RCC 7860 (cell line): ENCODE results near the gene MRPL37.
"Not testable (repeated sequence)": the region's sequence is repeated elsewhere in the genome, so short reads cannot be mapped to it uniquely, and the experiment has no call there.

Experiments
- DNase-seq: peaks from one replicate; pipeline ENCODE4 v3.0.0-alpha.2; 2015; ENCODE audit warnings: low spot score
- FAIRE-seq: peaks from 2 replicates; lab custom pipeline; 2012; peaks lifted over from hg19 to GRCh38; lab: Jason Lieb, UNC

The MRPL37 gene

GRCh38 chr1:54218883-54219687 lies 19.1 kb downstream of the MRPL37 start:
- FAIRE-seq (no peak), DNase-seq (no peak)

DNA sequence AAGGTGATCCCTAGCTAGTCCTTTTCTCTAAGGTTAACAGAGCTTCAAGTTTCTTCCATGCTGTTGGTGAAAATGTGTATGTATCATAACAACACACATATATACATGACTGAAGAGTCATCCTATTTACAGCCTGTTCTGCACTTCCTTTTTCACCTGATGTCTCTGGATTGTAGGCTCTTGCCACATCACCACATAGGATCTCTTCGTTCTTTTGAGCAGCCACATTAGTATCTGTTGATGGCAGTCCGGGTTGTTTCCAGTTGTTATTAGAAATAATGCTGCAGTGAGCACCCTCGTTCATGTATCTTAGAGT lies 19.7 kb downstream of the MRPL37 start:
- no peak for FAIRE-seq
- no peak for DNase-seq

GRCh38 chr1:54220004-54220811 lies 20.2 kb downstream of the MRPL37 start:
- DNase-seq (no peak), FAIRE-seq (no peak)

DNA sequence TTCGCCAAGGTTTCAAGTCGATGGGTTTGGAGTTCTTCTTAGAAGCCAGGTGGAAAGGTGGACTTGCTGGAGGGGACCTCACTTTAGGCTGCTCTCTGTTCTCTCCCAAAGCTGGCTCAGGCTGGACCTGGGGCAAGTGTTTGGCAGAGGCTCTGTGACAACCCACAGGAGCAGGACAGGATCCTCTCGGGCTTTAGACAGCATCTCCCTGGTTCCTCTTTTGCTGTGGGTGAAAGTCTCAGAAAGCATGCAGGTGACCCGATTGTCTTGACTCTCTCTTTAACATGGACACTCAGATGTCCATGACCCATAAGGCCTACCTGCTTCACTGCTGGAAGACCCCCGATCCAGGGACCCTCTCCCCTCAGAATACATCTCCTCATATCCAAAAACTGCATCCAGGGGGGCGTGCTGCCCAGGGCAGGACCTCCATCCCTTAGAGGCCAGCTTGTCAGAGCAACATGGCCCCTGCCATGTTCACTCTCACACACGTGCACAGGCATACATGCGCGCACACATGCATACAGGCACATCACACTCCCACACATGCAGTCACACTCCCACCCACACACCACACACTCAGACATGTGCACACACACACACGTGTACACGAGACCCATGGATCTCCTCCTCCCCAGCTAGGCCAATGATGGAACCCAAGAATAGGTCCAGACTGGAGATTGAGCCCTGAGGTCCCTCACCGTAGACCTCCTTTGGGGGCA lies 21.3 kb downstream of the MRPL37 start:
- no peak for FAIRE-seq
- no peak for DNase-seq

GRCh38 chr1:54221867-54222484 lies 22.0 kb downstream of the MRPL37 start:
- FAIRE-seq, result no peak
- DNase-seq, result no peak

DNA sequence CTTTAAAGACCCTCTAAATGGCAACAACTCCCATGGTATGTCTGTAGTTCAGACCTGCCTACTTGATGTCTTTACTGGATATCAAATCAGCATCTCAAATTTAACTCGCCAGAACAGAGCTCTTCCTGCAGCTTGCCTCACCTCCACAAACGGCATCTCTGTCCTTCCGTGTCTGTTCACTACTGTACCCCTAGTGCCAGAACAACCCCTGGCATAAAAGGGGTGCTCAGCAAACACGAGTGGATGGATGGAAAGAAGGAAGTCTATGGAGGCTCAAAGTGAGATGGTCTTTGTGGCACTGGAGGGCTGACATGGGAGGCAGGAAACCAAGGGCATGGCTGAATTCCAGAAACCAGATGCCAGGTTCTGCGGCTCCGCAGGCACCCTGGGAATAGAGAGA lies 22.7 kb downstream of the MRPL37 start:
- FAIRE-seq (no peak), DNase-seq (no peak)

- no peak for FAIRE-seq
These were observed 23.7 kb downstream of the MRPL37 start for GRCh38 chr1:54223441-54224202.

GRCh38 chr1:54224233-54224632 lies 24.3 kb downstream of the MRPL37 start:
- FAIRE-seq (no peak), DNase-seq (no peak)

More at GRCh38 chr1:54223441-54224202, 23.7 kb downstream of the MRPL37 start:
- DNase-seq, result no peak

DNA sequence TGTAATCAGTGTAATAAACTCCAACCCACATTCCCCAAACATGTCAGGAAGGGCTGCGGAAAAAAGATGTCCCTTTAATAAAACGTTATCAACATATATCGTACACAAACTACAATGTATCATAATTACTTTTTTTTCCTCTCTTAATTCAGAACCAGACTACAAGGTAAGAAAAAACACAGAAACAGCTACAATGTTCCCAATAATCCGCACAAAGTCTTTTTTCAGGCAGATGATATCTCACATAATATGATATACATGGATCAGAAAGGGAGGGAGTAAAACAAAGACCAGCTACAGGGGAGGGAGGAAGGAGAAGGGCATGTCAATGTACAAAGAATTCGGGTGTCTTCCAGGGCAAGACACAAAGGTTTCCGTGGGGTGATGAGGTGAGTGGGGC lies 25.4 kb downstream of the MRPL37 start:
- FAIRE-seq, result no peak
- DNase-seq, result no peak

- FAIRE-seq (no peak), DNase-seq (no peak)
These were observed 26.1 kb downstream of the MRPL37 start for GRCh38 chr1:54225986-54226559.

DNA sequence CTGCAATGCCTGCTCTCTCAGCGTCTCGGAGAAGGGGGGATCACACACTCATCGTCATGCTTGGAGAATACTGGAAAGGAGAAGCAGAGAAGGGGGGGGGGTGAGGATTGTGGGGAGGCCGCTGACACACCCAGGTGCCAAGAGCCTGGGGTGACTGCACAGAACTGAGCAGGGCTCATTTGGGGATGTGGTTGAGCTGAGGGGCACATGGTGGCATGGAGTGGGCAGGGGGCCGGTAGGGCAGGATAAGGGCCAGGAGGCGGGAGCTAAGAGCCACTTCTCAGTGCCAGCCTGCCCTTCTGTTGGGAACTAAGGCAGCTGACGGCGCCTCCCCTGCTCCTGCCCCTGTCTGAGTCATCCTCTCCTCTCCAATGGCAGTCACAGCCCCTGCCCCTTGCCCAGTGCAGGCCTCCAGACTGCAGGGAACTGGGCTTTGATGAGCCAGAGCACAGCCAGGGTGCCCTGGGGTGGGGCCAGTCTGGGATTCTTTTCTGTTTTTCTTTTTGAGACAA lies 27.2 kb downstream of the MRPL37 start:
- FAIRE-seq (peak; percentile 91), DNase-seq (peak; percentile 92)

GRCh38 chr1:54227891-54228310 lies 27.9 kb downstream of the MRPL37 start:
- no peak for FAIRE-seq
- DNase-seq, result no peak

DNA sequence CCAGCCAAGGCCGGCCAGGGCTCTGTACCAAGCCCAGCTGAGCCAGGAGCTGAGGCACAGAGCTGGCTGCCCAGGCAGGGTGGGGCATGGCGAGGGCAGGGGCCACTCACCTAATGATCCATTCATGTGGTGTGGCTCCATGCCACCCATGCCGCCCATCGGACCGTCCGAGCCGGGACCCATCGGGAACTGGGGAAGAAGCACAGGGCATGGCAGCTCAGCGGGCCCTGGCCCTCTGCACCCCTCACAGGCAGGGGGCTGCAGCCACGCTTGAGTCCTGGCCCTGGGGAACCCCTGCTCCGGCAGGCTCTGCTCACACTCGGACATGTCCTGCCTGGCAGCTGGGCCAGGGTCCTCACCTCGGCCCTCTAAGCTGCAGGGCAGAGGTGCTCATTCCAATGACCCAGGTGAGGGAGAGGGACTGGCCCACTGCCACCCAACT lies 28.7 kb downstream of the MRPL37 start:
- no peak for DNase-seq
- no peak for FAIRE-seq

DNA sequence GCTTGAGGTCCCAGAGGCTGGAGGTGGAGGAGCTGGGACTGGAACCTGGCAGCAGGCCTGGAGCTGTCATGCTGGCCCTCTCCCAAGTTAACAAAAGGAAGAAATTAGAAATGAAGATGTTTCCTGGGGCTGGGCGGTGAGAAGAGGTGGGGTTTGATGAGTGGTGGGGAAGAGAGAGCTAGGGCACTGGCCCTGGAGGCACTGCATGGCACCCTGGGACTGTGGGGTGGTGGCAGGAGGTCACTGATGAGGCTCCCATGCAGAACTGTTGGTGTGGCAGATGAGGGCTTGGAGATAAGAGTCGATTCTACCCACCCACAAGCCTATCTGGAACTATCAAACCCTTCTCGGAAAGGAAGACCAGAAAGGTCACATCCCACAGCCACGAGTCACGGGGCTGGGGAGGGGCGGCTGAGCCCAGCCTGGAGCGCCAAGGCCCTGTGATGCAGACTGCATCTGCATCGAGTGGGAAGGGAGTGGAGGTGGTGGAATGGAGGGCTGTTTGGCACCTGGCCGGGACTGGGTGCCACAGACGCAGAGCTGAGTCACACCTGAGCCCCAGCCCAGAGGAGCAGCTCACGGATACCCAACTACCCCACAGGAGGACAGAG lies 29.4 kb downstream of the MRPL37 start:
- peak; percentile 48 for FAIRE-seq

DNA sequence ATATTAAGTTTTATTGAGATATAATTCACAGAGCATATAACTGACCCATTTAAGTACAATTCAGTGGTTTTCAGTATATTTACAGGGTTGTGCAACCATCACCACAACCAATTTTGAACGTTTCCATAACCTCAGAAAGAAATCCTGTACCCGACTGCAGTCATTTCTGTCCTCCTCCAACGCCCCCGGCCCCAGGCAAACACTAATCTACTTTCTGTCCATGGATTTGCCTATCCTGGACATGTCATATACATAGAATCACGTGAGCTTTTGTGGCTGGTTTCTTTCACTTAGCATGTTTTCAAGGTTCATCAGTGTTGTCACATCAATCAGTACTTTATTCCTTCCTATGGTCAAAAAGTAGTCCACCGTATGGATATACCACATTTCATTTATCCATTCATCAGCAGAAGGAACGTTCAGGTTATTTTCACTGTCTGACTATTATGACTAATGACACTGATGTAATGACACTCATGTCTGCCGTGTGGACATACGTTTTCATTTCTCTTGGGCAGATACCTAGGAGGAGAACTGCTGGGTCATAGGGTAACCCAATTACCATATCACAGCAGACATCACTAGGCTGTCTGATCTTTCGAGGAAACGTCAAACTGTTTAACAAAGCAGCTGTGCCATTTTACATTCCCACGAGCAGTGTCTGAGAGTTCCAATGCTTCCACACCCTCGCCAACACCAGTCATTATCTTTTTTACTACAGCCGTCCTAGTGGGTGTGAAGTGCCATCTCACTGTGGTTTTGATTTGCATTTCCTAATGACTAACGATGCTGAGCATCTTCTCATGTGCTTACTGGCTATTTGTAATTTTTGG lies 30.8 kb downstream of the MRPL37 start:
- FAIRE-seq (no peak), DNase-seq (peak; percentile 13)

More for the DNA sequence above, 29.4 kb downstream of the MRPL37 start:
- peak; percentile 57 for DNase-seq

DNA sequence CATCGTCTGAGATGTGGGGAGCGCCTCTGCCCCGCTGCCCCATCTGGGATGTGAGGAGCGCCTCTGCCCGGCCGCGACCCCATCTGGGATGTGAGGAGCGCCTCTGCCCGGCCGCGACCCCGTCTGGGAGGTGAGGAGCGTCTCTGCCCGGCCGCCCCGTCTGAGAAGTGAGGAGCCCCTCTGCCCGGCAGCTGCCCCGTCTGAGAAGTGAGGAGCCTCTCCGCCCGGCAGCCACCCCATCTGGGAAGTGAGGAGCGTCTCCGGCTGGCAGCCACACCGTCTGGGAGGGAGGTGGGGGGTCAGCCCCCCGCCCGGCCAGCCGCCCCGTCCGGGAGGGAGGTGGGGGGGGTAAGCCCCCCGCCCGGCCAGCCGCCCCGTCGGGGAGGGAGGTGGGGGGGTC lies 33.2 kb downstream of the MRPL37 start:
- not testable (repeated sequence) for FAIRE-seq, DNase-seq

DNA sequence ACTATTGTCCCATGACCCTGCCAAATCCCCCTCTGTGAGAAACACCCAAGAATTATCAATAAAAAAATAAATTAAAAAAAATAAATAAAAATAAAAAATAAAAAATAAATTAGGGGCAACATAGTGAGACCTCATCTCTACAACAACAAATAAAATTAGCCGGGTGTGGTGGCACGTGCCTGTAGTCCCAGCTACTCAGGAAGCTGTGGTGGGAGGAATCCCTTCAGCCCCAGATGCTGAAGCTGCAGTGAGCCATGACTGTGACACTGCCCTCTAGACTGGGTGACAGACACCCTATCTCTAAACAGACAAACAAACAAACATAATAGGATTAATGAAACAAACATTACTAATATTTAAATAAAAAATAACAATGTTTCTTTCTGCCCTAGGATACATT lies 34.3 kb downstream of the MRPL37 start:
- DNase-seq, result no peak

DNA sequence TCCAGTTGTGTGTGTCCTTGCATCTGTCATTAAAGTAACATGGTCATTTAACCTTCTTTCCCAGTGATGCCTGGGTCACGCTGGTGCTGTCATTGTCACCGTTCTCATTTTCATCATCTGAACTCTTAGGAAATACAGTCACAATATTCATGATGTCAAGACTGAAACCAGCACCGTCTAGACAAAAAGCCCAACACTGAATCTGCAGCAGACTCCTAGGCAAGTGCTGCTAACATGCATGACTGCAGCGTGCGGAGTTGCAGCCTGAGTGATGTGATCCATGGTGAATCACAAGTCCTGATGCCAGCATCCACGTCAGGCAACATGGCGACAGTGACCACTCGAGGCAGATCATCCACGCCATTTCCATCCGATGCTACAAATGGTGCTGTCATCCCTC lies 37.6 kb downstream of the MRPL37 start:
- FAIRE-seq (no peak), DNase-seq (no peak)

More for the DNA sequence above, 34.3 kb downstream of the MRPL37 start:
- no peak for FAIRE-seq
